CD4-positive, alpha-beta T cell treated with Interleukin-15 for 1 hour (primary cell): ENCODE results near the gene RPA1.
"Not testable (repeated sequence)": the region's sequence is repeated elsewhere in the genome, so short reads cannot be mapped to it uniquely, and the experiment has no call there.

Source experiments
- DNase-seq: peaks from one replicate; pipeline ENCODE4 v3.0.0-alpha.2; 2020

Gene RPA1

GRCh38 chr17:1820528-1821252, 9.1 kb upstream of the RPA1 start:
- DNase-seq: no peak

- DNase-seq: no peak
Measured at GRCh38 chr17:1829216-1829591, 601 bp upstream of the RPA1 start.

GRCh38 chr17:1830288-1830687, 483 bp downstream of the RPA1 start:
- DNase-seq: no peak

GRCh38 chr17:1834380-1835149, 4.8 kb downstream of the RPA1 start:
- no peak for DNase-seq

GRCh38 chr17:1839516-1839915, 9.7 kb downstream of the RPA1 start:
- no peak for DNase-seq

- DNase-seq: no peak
Measured at GRCh38 chr17:1843947-1844346, 14.1 kb downstream of the RPA1 start.

- no peak for DNase-seq
Measured at GRCh38 chr17:1847191-1847590, 17.4 kb downstream of the RPA1 start.

- DNase-seq: no peak
Measured at GRCh38 chr17:1852327-1852726, 22.5 kb downstream of the RPA1 start.

GRCh38 chr17:1853698-1854097, 23.9 kb downstream of the RPA1 start:
- no peak for DNase-seq

GRCh38 chr17:1856462-1856861, 26.7 kb downstream of the RPA1 start:
- not testable (repeated sequence) for DNase-seq

GRCh38 chr17:1860978-1861377, 31.2 kb downstream of the RPA1 start:
- no peak for DNase-seq

- DNase-seq: no peak
Measured at GRCh38 chr17:1861391-1862010, 31.7 kb downstream of the RPA1 start.

GRCh38 chr17:1865252-1866037, 35.6 kb downstream of the RPA1 start:
- peak; percentile 53 for DNase-seq

- no peak for DNase-seq
Measured at GRCh38 chr17:1867307-1867706, 37.5 kb downstream of the RPA1 start.

- no peak for DNase-seq
Measured at GRCh38 chr17:1868090-1868489, 38.3 kb downstream of the RPA1 start.

GRCh38 chr17:1870592-1870991, 40.8 kb downstream of the RPA1 start:
- DNase-seq: no peak

- peak; percentile 62 for DNase-seq
Measured at GRCh38 chr17:1871756-1872155, 42.0 kb downstream of the RPA1 start.

- DNase-seq: no peak
Measured at GRCh38 chr17:1872254-1872653, 42.4 kb downstream of the RPA1 start.

GRCh38 chr17:1872976-1873375, 43.2 kb downstream of the RPA1 start:
- DNase-seq: no peak

GRCh38 chr17:1873418-1873817, 43.6 kb downstream of the RPA1 start:
- DNase-seq: no peak

GRCh38 chr17:1875597-1875996, 45.8 kb downstream of the RPA1 start:
- no peak for DNase-seq

- DNase-seq: no peak
Measured at GRCh38 chr17:1878419-1879121, 48.8 kb downstream of the RPA1 start.
